SK-N-SH (cell line): ENCODE measurements around the gene ESPL1. TPM values are rescaled to one million over a fixed set of nuclear protein-coding genes. Genes with fewer than 3 reads are reported as not detected.

ENCODE experiments used
- CTCF ChIA-PET: fragments of 300-600, 350-600 bp; formaldehyde crosslinking; extraction: SDS; loops from one replicate; lab custom pipeline; 2021; lab: Yijun Ruan, JAX
- POLR2A ChIA-PET: fragments of 350-600 bp; sonication (Branson Sonifier 250); formaldehyde crosslinking; extraction: SDS; loops from one replicate; lab custom pipeline; 2020; ENCODE audit warnings: antibody characterized with exemption, inconsistent platforms; lab: Yijun Ruan, JAX
- DNase-seq: peaks from one replicate; pipeline ENCODE4 v3.0.0; 2012
- H2AFZ ChIP-seq: fragments of 200-600 bp; sonication (generic); 2 replicates; pipeline ENCODE4 v1.8.1; 2016; ENCODE audit warnings: antibody characterized with exemption, mild to moderate bottlenecking, low read depth
- H3F3A ChIP-seq: fragments of 200-600 bp; sonication (generic); replicated peaks from 2 replicates; pipeline ENCODE3; 2016; ENCODE audit warnings: antibody characterized with exemption, mild to moderate bottlenecking; ENCODE audit not compliant: insufficient read depth
- H3K27ac ChIP-seq, 2 experiments: fragments of 200-500 bp in 1 of 2; fragments of 200-600 bp in 1 of 2; sonication (Bioruptor generic) in 1 of 2; sonication (generic), shearing (Covaris generic) in 1 of 2; 2 replicates each; pipeline versions ENCODE4 v1.5.1 to v1.6.1; 2014 to 2016; ENCODE audit warnings: low read depth in 2 of 2, inconsistent platforms in 1 of 2, low read length in 1 of 2, mild to moderate bottlenecking in 1 of 2, mixed read lengths in 1 of 2
- H3K27me3 ChIP-seq: fragments of 200-600 bp; sonication (generic), shearing (Covaris generic); 2 replicates; pipeline ENCODE4 v1.6.1; 2016; ENCODE audit warnings: mixed run types; ENCODE audit not compliant: insufficient read depth
- H3K36me3 ChIP-seq, 2 experiments: fragments of 200-500 bp in 1 of 2; fragments of 200-600 bp in 1 of 2; sonication (Bioruptor generic) in 1 of 2; sonication (generic) in 1 of 2; replicated peaks in 1 of 2; 2 replicates each; pipeline versions ENCODE3 to v1.5.1; 2014 to 2016; ENCODE audit warnings: low read length in 1 of 2, mild to moderate bottlenecking in 1 of 2; ENCODE audit not compliant: insufficient read depth in 2 of 2, control insufficient read depth in 1 of 2
- H3K4me1 ChIP-seq, 2 experiments: fragments of 200-500 bp in 1 of 2; fragments of 200-600 bp in 1 of 2; sonication (Bioruptor generic) in 1 of 2; sonication (generic), shearing (Covaris generic) in 1 of 2; 2 replicates each; pipeline versions ENCODE4 v1.5.1 to v1.6.1; 2014 to 2016; ENCODE audit warnings: low read depth in 1 of 2, low read length in 1 of 2, mixed run types in 1 of 2; ENCODE audit not compliant: insufficient read depth in 2 of 2, control insufficient read depth in 1 of 2
- H3K4me2 ChIP-seq: fragments of 200-600 bp; sonication (generic), shearing (Covaris generic); 2 replicates; pipeline ENCODE4 v1.6.1; 2017; ENCODE audit warnings: mixed run types
- H3K4me3 ChIP-seq, 2 experiments: fragments of 200-500 bp in 1 of 2; fragments of 200-600 bp in 1 of 2; sonication (Bioruptor generic) in 1 of 2; sonication (generic), shearing (Covaris generic) in 1 of 2; 2 replicates each; pipeline versions ENCODE4 v1.5.1 to v1.8.1; 2014 to 2016; ENCODE audit warnings: low read depth in 2 of 2, inconsistent platforms in 1 of 2, low read length in 1 of 2, mild to moderate bottlenecking in 1 of 2, mixed read lengths in 1 of 2, moderate library complexity in 1 of 2
- H3K79me2 ChIP-seq: fragments of 200-600 bp; sonication (generic); 2 replicates; pipeline ENCODE4 v1.8.1; 2017; ENCODE audit warnings: mild to moderate bottlenecking; ENCODE audit not compliant: insufficient read depth
- H3K9ac ChIP-seq: fragments of 200-600 bp; sonication (generic); 2 replicates; pipeline ENCODE4 v1.6.1; 2017; ENCODE audit warnings: mixed run types
- H3K9me2 ChIP-seq: fragments of 200-600 bp; sonication (generic); 2 replicates; pipeline ENCODE4 v1.6.1; 2017; ENCODE audit warnings: mixed run types
- H3K9me3 ChIP-seq: fragments of 200-600 bp; sonication (generic); 2 replicates; pipeline ENCODE4 v1.6.1; 2017; ENCODE audit warnings: mixed run types, mild to moderate bottlenecking, moderate library complexity
- H4K20me1 ChIP-seq: fragments of 200-600 bp; sonication (generic); 2 replicates; pipeline ENCODE4 v1.6.1; 2017; ENCODE audit warnings: mild to moderate bottlenecking, mixed run types; ENCODE audit not compliant: insufficient read depth
- ELF1 ChIP-seq: IDR thresholded peaks from 2 replicates; pipeline ENCODE4 v1.4.0; 2012
- FOSL2 ChIP-seq: IDR thresholded peaks from 2 replicates; pipeline ENCODE4 v1.4.0; 2012; ENCODE audit warnings: low read depth, mild to moderate bottlenecking, moderate library complexity, borderline replicate concordance
- GABPA ChIP-seq: IDR thresholded peaks from 2 replicates; pipeline ENCODE4 v1.4.0; 2012; ENCODE audit warnings: low read depth, mild to moderate bottlenecking
- JUND ChIP-seq: IDR thresholded peaks from 2 replicates; pipeline ENCODE4 v1.4.0; 2012
- MAX ChIP-seq: IDR thresholded peaks from 2 replicates; pipeline ENCODE4 v1.4.0; 2012; ENCODE audit warnings: low read depth
- RAD21 ChIP-seq: IDR thresholded peaks from 2 replicates; pipeline ENCODE4 v1.6.1; 2012; ENCODE audit warnings: mild to moderate bottlenecking, low read length
- RXRA ChIP-seq: IDR thresholded peaks from 2 replicates; pipeline ENCODE4 v1.4.0; 2012; ENCODE audit warnings: low read depth, mild to moderate bottlenecking, borderline replicate concordance
- SIN3A ChIP-seq: IDR thresholded peaks from 2 replicates; pipeline ENCODE4 v1.6.1; 2012; ENCODE audit warnings: low read depth, mild to moderate bottlenecking, low read length, moderate library complexity, borderline replicate concordance
- TCF12 ChIP-seq: IDR thresholded peaks from 2 replicates; pipeline ENCODE4 v1.4.0; 2012
- WGBS: methylation state at CpG from one replicate; pipeline ENCODE4 v1.1.6; 2017; ENCODE audit warnings: low lambda C conversion rate; 5-methylcytosine and 5-hydroxymethylcytosine counted together
- polyA plus RNA-seq, 3 experiments: library from polyadenylated mRNA; depleted of rRNA; stranded (reverse); fragments of >200 nt; gene quantifications; 2 replicates each; pipeline ENCODE4 v1.2.3, GENCODE V29; 2012
- TF ChIP-seq, protein P1 (sequence below): IDR thresholded peaks from 2 replicates; pipeline ENCODE4; 2012
- TF ChIP-seq, protein P2 (sequence below): fragments of 200-600 bp; sonication (generic); IDR thresholded peaks from 2 replicates; pipeline ENCODE4 v1.6.1; 2017; ENCODE audit warnings: antibody characterized with exemption, mild to moderate bottlenecking, moderate library complexity
- TF ChIP-seq, protein P3 (sequence below): fragments of 150-350 bp; IDR thresholded peaks from 2 replicates; pipeline ENCODE4 v1.6.1; 2017; ENCODE audit warnings: antibody characterized with exemption, low read length, low read depth, borderline replicate concordance
- TF ChIP-seq, protein P4 (sequence below): fragments of 150-350 bp; IDR thresholded peaks from 2 replicates; pipeline ENCODE4 v1.6.1; 2016; ENCODE audit warnings: mild to moderate bottlenecking, low read depth, low read length

Gene ESPL1
- polyA plus RNA-seq, 1 of the 3 experiments (the other 2 are of a cell fraction): 8.6 TPM

DNA sequence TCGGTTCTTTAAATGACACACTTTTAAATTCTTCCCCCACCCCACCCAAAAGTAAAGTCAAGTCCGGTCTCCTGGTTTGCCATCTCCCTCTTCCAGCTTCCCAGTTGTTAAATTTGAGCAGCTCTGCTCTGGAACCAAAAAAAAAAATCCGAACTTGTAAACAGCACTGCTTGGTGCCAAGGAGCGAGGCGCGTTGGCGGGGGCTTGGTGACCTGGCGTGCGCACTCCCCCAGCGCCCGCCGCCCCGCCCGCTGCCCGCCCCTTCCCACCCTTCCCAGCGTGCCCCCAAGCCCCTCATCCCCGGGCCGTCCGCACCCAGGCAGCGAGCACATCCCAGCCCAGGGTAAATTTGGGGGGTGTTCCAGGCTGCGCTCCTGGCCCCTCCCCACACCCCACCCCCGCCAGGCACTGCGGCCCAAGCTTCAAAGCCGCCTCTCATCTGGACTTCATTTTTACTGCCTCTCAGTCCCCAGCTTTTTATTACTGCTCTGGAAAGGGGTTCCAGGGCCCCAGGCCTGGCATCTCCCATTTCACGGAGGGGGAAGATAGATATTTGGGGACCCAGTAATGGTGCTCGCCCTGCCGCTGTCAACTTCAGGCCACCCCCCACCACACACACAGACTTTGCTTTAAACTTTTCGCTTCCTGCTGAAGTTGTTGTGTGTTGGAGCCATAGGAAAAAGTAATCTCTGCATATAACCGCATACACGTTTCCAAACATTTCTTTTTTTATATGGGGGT lies 49.4 kb upstream of the ESPL1 start:
- Histone ChIP-seq H3K9me2 (no peaks in the 10 kb centered on the region), H3K4me2 (peak overlapping the region; percentile 80), H3F3A (peaks cover 31% of the 10 kb centered on the region), H3K9me3 (no peaks in the 10 kb centered on the region), H3K36me3 (peaks cover 3 to 8% of the 10 kb centered on the region in 2 experiments), H3K9ac (peak overlapping the region; percentile 61; the same call in 1 of the 2 replicates), H3K79me2 (peaks cover 40% of the 10 kb centered on the region), H3K27me3 (no peaks in the 10 kb centered on the region), H3K4me1 (peaks cover 37% of the 10 kb centered on the region in 2 experiments), H4K20me1 (peaks cover 5% of the 10 kb centered on the region; the same call in 1 of the 2 replicates), H3K4me3 (peak overlapping the region; percentile 54 to 75; a peak in 2 of 4 replicates), H2AFZ (no peak overlapping the region), H3K27ac (no peak overlapping the region)
- ChIA-PET POLR2A (interaction anchor here (0.8 to 2.6 kb wide), 3 partner anchors 26 to 77 kb away, joined by 3 to 16 read pairs (median 5); partner anchors contain the start of gene PFDN5), CTCF (interaction anchor here (0.9 to 14.8 kb wide), 8 partner anchors 10 to 72 kb away, joined by 3 to 363 read pairs (median 8); partner anchors contain the start of genes ESPL1, MYG1 and PFDN5)
- no peak for DNase-seq
- TF ChIP-seq FOSL2 (no peak), GABPA (no peak), RXRA (no peak), ELF1 (no peak), MAX (no peak), RAD21 (no peak), TCF12 (no peak), SIN3A (no peak), JUND (no peak)
- TF ChIP-seq, protein P1, sequence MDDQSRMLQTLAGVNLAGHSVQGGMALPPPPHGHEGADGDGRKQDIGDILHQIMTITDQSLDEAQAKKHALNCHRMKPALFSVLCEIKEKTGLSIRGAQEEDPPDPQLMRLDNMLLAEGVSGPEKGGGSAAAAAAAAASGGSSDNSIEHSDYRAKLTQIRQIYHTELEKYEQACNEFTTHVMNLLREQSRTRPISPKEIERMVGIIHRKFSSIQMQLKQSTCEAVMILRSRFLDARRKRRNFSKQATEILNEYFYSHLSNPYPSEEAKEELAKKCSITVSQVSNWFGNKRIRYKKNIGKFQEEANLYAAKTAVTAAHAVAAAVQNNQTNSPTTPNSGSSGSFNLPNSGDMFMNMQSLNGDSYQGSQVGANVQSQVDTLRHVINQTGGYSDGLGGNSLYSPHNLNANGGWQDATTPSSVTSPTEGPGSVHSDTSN: no peak
- TF ChIP-seq, protein P2, sequence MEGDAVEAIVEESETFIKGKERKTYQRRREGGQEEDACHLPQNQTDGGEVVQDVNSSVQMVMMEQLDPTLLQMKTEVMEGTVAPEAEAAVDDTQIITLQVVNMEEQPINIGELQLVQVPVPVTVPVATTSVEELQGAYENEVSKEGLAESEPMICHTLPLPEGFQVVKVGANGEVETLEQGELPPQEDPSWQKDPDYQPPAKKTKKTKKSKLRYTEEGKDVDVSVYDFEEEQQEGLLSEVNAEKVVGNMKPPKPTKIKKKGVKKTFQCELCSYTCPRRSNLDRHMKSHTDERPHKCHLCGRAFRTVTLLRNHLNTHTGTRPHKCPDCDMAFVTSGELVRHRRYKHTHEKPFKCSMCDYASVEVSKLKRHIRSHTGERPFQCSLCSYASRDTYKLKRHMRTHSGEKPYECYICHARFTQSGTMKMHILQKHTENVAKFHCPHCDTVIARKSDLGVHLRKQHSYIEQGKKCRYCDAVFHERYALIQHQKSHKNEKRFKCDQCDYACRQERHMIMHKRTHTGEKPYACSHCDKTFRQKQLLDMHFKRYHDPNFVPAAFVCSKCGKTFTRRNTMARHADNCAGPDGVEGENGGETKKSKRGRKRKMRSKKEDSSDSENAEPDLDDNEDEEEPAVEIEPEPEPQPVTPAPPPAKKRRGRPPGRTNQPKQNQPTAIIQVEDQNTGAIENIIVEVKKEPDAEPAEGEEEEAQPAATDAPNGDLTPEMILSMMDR: no peak
- TF ChIP-seq, protein P3, sequence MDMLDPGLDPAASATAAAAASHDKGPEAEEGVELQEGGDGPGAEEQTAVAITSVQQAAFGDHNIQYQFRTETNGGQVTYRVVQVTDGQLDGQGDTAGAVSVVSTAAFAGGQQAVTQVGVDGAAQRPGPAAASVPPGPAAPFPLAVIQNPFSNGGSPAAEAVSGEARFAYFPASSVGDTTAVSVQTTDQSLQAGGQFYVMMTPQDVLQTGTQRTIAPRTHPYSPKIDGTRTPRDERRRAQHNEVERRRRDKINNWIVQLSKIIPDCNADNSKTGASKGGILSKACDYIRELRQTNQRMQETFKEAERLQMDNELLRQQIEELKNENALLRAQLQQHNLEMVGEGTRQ: no peak
- TF ChIP-seq, protein P4, sequence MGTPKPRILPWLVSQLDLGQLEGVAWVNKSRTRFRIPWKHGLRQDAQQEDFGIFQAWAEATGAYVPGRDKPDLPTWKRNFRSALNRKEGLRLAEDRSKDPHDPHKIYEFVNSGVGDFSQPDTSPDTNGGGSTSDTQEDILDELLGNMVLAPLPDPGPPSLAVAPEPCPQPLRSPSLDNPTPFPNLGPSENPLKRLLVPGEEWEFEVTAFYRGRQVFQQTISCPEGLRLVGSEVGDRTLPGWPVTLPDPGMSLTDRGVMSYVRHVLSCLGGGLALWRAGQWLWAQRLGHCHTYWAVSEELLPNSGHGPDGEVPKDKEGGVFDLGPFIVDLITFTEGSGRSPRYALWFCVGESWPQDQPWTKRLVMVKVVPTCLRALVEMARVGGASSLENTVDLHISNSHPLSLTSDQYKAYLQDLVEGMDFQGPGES: no peak
- 93% methylated on average over 28 of the region's 30 CpGs for WGBS
